Cardiac muscle cell (in vitro differentiated cells and primary cell): Measurements from ENCODE around the gene TGFBR1. TPM values are rescaled to one million over a fixed set of nuclear protein-coding genes. Genes with fewer than 3 reads are reported as not detected.

Experiments used
- DNase-seq, 2 donors: peaks; one replicate each; pipeline versions ENCODE4 v3.0.0 to v3.0.0-alpha.2; 2010 to 2017; ENCODE audit warnings: low read depth in 1 of 2, low spot score in 1 of 2
- H3K27ac ChIP-seq: fragments of 200-600 bp; sonication (generic); 2 replicates; pipeline ENCODE4 v1.5.1; 2016
- H3K27me3 ChIP-seq: fragments of 200-600 bp; sonication (generic); 2 replicates; pipeline ENCODE4 v1.6.0; 2016; ENCODE audit warnings: control low read depth
- H3K36me3 ChIP-seq: fragments of 200-600 bp; sonication (generic); 2 replicates; pipeline ENCODE4 v1.5.1; 2016; ENCODE audit warnings: control low read depth
- H3K4me1 ChIP-seq: fragments of 200-600 bp; sonication (generic); 2 replicates; pipeline ENCODE4 v1.8.1; 2017; ENCODE audit warnings: low read depth, mild to moderate bottlenecking, mixed run types
- H3K4me3 ChIP-seq: fragments of 200-600 bp; sonication (generic); 2 replicates; pipeline ENCODE4 v1.5.1; 2016; ENCODE audit warnings: mild to moderate bottlenecking
- H3K9me3 ChIP-seq: fragments of 200-600 bp; sonication (generic); 2 replicates; pipeline ENCODE4 v1.5.1; 2017; ENCODE audit warnings: low read depth, mild to moderate bottlenecking, control low read depth
- CTCF ChIP-seq: IDR thresholded peaks from 2 replicates; pipeline ENCODE4 v1.5.1; 2012; ENCODE audit warnings: low read depth, mild to moderate bottlenecking, low read length
- polyA plus RNA-seq: library from polyadenylated mRNA; unstranded; fragments of >200 nt; fragmentation: Nextera tagmentation; extraction: Ambion mirVana; gene quantifications from 2 replicates; pipeline ENCODE4 v1.2.1, GENCODE V29; 2016
- total RNA-seq: library from RNA; depleted of rRNA; stranded (reverse); fragments of >200 nt; gene quantifications from 2 replicates; pipeline ENCODE4 v1.2.3, GENCODE V29; 2016

TGFBR1 gene
- total and polyA plus RNA-seq, 2 experiments from 2014 or later = 11.1 to 17.2 TPM

- Histone ChIP-seq H3K4me3 (no peak overlapping the region), H3K4me1 (no peaks in the 10 kb centered on the region), H3K9me3 (no peaks in the 10 kb centered on the region), H3K27me3 (no peaks in the 10 kb centered on the region), H3K36me3 (no peaks in the 10 kb centered on the region), H3K27ac (no peak overlapping the region)
- DNase-seq = no peak
- no peak for TF ChIP-seq CTCF
Measured at GRCh38 chr9:99180662-99181061, 75.7 kb downstream of the TGFBR1 start.

GRCh38 chr9:99181206-99181605, 76.3 kb downstream of the TGFBR1 start:
- no peak overlapping the region for H3K4me3 ChIP-seq
- no peak for TF ChIP-seq CTCF
- no peaks in the 10 kb centered on the region for H3K36me3 ChIP-seq
- no peaks in the 10 kb centered on the region for H3K9me3 ChIP-seq
- H3K4me1 ChIP-seq = no peaks in the 10 kb centered on the region
- H3K27ac ChIP-seq = no peak overlapping the region
- H3K27me3 ChIP-seq = no peaks in the 10 kb centered on the region
- DNase-seq = peak in 1 of 2 donors; percentile 39

- Histone ChIP-seq H3K36me3 (no peaks in the 10 kb centered on the region), H3K27me3 (no peaks in the 10 kb centered on the region), H3K9me3 (no peaks in the 10 kb centered on the region), H3K27ac (no peak overlapping the region), H3K4me3 (no peak overlapping the region), H3K4me1 (no peaks in the 10 kb centered on the region)
- no peak for TF ChIP-seq CTCF
- DNase-seq = peak in 1 of 2 donors; percentile 77
Measured at GRCh38 chr9:99181621-99182020, 76.7 kb downstream of the TGFBR1 start.

- H3K36me3 ChIP-seq = no peaks in the 10 kb centered on the region
- H3K27me3 ChIP-seq = no peaks in the 10 kb centered on the region
- no peak for DNase-seq
- H3K27ac ChIP-seq = no peak overlapping the region
- no peaks in the 10 kb centered on the region for H3K4me1 ChIP-seq
- TF ChIP-seq CTCF = no peak
- H3K4me3 ChIP-seq = no peak overlapping the region
- no peaks in the 10 kb centered on the region for H3K9me3 ChIP-seq
Measured at GRCh38 chr9:99182356-99182755, 77.4 kb downstream of the TGFBR1 start.

GRCh38 chr9:99183616-99184015, 78.7 kb downstream of the TGFBR1 start:
- no peaks in the 10 kb centered on the region for H3K27me3 ChIP-seq
- no peak for DNase-seq
- no peak for TF ChIP-seq CTCF
- H3K27ac ChIP-seq = no peak overlapping the region
- H3K36me3 ChIP-seq = no peaks in the 10 kb centered on the region
- no peaks in the 10 kb centered on the region for H3K4me1 ChIP-seq
- H3K4me3 ChIP-seq = no peak overlapping the region
- H3K9me3 ChIP-seq = no peaks in the 10 kb centered on the region

GRCh38 chr9:99184110-99184474, 79.2 kb downstream of the TGFBR1 start:
- Histone ChIP-seq H3K4me1 (no peaks in the 10 kb centered on the region), H3K9me3 (no peaks in the 10 kb centered on the region), H3K36me3 (no peaks in the 10 kb centered on the region), H3K4me3 (no peak overlapping the region), H3K27ac (no peak overlapping the region), H3K27me3 (no peaks in the 10 kb centered on the region)
- no peak for TF ChIP-seq CTCF
- DNase-seq = no peak
